Neural progenitor cell (in vitro differentiated cells): ENCODE measurements around the gene KRT26. TPM values are rescaled to one million over a fixed set of nuclear protein-coding genes. Genes with fewer than 3 reads are reported as not detected.

Experiments used
- DNase-seq: peaks from one replicate; pipeline ENCODE4 v3.0.0-alpha.2; 2016; ENCODE audit warnings: low spot score
- H2AFZ ChIP-seq: fragments of 200-600 bp; sonication (generic); replicated peaks from 2 replicates; pipeline ENCODE4 v1.6.1; 2016; ENCODE audit warnings: antibody characterized with exemption
- H3F3A ChIP-seq: fragments of 200-600 bp; sonication (generic); 2 replicates; pipeline ENCODE4 v1.6.1; 2016; ENCODE audit warnings: antibody characterized with exemption, low read depth
- H3K27ac ChIP-seq: fragments of 200-600 bp; sonication (generic); 2 replicates; pipeline ENCODE4 v1.5.1; 2016; ENCODE audit warnings: mild to moderate bottlenecking
- H3K27me3 ChIP-seq: fragments of 200-600 bp; sonication (generic); 2 replicates; pipeline ENCODE4 v1.6.1; 2016; ENCODE audit warnings: mild to moderate bottlenecking, moderate library complexity
- H3K36me3 ChIP-seq: fragments of 200-600 bp; sonication (generic); 2 replicates; pipeline ENCODE4 v1.5.1; 2016
- H3K4me1 ChIP-seq: fragments of 200-600 bp; sonication (generic); 2 replicates; pipeline ENCODE4 v1.6.1; 2016; ENCODE audit warnings: mixed run types
- H3K4me2 ChIP-seq: fragments of 200-600 bp; sonication (generic); 2 replicates; pipeline ENCODE4 v1.6.1; 2016
- H3K4me3 ChIP-seq: fragments of 200-600 bp; sonication (generic); 2 replicates; pipeline ENCODE4 v1.5.1; 2016
- H3K79me2 ChIP-seq: fragments of 200-600 bp; sonication (generic); 2 replicates; pipeline ENCODE4 v1.6.1; 2016; ENCODE audit warnings: low read depth
- H3K9ac ChIP-seq: fragments of 200-600 bp; sonication (generic); 2 replicates; pipeline ENCODE4 v1.6.1; 2016
- H3K9me3 ChIP-seq: fragments of 200-600 bp; sonication (generic); 2 replicates; pipeline ENCODE4 v1.5.1; 2016; ENCODE audit warnings: low read depth
- H4K20me1 ChIP-seq: fragments of 200-600 bp; sonication (generic); 2 replicates; pipeline ENCODE4 v1.6.1; 2016; ENCODE audit warnings: low read depth
- H3K27ac Mint-ChIP-seq: 3 replicates; pipeline ENCODE4 v1.8.0; 2021; ENCODE audit warnings: mixed read lengths
- H3K27me3 Mint-ChIP-seq: 2 replicates; pipeline ENCODE4 v1.8.0; 2022; ENCODE audit warnings: low read depth, mild to moderate bottlenecking, inconsistent platforms, moderate library complexity, mixed read lengths; ENCODE audit not compliant: insufficient read depth
- H3K36me3 Mint-ChIP-seq: 3 replicates; pipeline ENCODE4 v1.8.0; 2021; ENCODE audit warnings: mixed read lengths
- H3K4me1 Mint-ChIP-seq: 3 replicates; pipeline ENCODE4 v1.8.0; 2021; ENCODE audit warnings: mixed read lengths
- H3K4me3 Mint-ChIP-seq: 3 replicates; pipeline ENCODE4 v1.8.0; 2021; ENCODE audit warnings: mild to moderate bottlenecking, moderate library complexity, mixed read lengths
- H3K9me3 Mint-ChIP-seq: 3 replicates; pipeline ENCODE4 v1.8.0; 2020; ENCODE audit warnings: mixed read lengths
- EZH2 ChIP-seq: fragments of 200-600 bp; sonication (generic); IDR thresholded peaks from 2 replicates; pipeline ENCODE4 v1.6.1; 2017; ENCODE audit warnings: antibody characterized with exemption, mild to moderate bottlenecking, moderate library complexity
- EZH2phosphoT487 ChIP-seq: fragments of 200-600 bp; sonication (generic); IDR thresholded peaks from 2 replicates; pipeline ENCODE4 v1.6.1; 2017; ENCODE audit warnings: antibody characterized with exemption
- total RNA-seq: library from RNA; depleted of rRNA; stranded (reverse); fragments of >200 nt; gene quantifications from 2 replicates; pipeline ENCODE4 v1.2.3, GENCODE V29; 2015; ENCODE audit warnings: low replicate concordance
- TF ChIP-seq, protein P1 (sequence below): fragments of 200-600 bp; sonication (generic); IDR thresholded peaks from 2 replicates; pipeline ENCODE4 v1.5.1; 2017; ENCODE audit warnings: antibody characterized with exemption, mild to moderate bottlenecking

The KRT26 gene, protein sequence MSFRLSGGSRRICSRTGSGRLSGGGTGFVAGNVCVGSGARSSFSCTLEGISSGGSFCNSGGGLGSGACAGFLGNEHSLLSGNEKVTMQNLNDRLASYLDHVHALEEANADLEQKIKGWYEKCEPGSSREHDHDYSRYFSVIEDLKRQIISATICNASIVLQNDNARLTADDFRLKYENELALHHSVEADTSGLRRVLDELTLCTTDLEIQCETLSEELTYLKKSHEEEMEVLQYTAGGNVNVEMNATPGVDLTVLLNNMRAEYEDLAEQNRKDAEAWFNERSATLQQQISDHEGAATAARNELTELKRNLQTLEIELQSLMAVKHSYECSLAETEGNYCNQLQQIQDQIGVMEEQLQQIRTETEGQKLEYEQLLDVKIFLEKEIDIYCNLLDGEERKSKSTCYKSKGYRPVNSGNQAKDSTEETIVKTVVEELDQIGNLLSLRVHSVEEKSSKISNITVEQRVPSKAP
- total RNA-seq: not detected in 2 replicates

DNA sequence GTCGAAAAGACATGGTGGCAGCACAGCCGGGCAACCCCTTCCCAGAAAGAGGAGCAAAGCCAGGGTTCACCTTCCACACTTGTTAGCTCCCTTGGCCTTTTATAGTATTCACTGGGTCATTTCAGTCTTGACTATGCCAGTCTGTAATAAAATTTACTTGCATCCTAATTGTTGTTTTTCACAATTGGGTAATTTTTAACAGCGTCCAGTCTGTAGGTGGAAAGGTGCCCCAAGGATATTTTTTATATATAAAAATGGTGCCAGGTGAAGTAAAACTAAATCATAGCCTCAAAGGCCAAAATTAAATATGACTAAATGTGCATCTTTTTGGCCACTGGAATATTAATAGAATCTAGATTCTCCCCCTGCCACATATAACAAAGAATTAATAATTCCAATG is at the start of gene KRT26:
KRT26 (minus strand) TSS at position 101 of the 400 bp plus-strand sequence; CDS start at position 13, 88 bp downstream.
- Histone ChIP-seq H3K9me3 (no peaks in the 10 kb centered on the region), H3K4me2 (no peak within 1 kb of the TSS), H2AFZ (no peak within 1 kb of the TSS), H4K20me1 (no peaks in the 10 kb centered on the region), H3K4me1 (no peaks in the 10 kb centered on the region), H3K36me3 (no peaks in the 10 kb centered on the region), H3F3A (no peaks in the 10 kb centered on the region), H3K27ac (no peak within 1 kb of the TSS), H3K4me3 (no peak within 1 kb of the TSS), H3K79me2 (no peaks in the 10 kb centered on the region), H3K9ac (no peak within 1 kb of the TSS), H3K27me3 (peaks cover 21% of the 10 kb centered on the region)
- no peaks in the 10 kb centered on the region for H3K36me3 Mint-ChIP-seq
- H3K27ac Mint-ChIP-seq: no peak within 1 kb of the TSS
- H3K27me3 Mint-ChIP-seq: peaks cover 5% of the 10 kb centered on the region
- no peak within 1 kb of the TSS for H3K4me3 Mint-ChIP-seq
- no peaks in the 10 kb centered on the region for H3K9me3 Mint-ChIP-seq
- no peak for TF ChIP-seq EZH2phosphoT487
- TF ChIP-seq, protein P1, sequence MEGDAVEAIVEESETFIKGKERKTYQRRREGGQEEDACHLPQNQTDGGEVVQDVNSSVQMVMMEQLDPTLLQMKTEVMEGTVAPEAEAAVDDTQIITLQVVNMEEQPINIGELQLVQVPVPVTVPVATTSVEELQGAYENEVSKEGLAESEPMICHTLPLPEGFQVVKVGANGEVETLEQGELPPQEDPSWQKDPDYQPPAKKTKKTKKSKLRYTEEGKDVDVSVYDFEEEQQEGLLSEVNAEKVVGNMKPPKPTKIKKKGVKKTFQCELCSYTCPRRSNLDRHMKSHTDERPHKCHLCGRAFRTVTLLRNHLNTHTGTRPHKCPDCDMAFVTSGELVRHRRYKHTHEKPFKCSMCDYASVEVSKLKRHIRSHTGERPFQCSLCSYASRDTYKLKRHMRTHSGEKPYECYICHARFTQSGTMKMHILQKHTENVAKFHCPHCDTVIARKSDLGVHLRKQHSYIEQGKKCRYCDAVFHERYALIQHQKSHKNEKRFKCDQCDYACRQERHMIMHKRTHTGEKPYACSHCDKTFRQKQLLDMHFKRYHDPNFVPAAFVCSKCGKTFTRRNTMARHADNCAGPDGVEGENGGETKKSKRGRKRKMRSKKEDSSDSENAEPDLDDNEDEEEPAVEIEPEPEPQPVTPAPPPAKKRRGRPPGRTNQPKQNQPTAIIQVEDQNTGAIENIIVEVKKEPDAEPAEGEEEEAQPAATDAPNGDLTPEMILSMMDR: no peak
- no peak for TF ChIP-seq EZH2
- H3K4me1 Mint-ChIP-seq: no peaks in the 10 kb centered on the region
- DNase-seq: no peak

DNA sequence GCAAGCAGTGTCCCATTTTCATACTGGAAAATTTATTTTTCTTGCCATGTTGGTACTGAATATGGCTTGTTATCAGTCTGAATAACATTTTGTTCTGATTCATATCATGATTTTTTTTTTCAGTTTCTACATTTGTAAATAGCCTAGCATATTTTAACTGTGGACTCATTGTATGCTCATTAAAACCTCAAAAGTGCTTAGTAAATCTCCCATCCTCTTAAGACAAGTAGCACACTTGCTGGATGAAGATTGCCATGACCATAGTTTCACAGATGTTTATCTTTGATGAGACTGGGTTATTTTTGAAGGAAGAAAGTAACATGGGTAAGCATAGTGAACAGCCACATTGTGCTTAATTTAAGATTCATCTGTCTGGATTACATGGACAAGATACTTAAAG is 49.5 kb upstream of the KRT26 start:
- Mint-ChIP-seq H3K4me1 (peaks cover 19% of the 10 kb centered on the region), H3K27ac (no peak overlapping the region), H3K27me3 (peaks cover 2% of the 10 kb centered on the region), H3K4me3 (no peak overlapping the region), H3K9me3 (no peaks in the 10 kb centered on the region), H3K36me3 (peaks cover 3% of the 10 kb centered on the region)
- Histone ChIP-seq H4K20me1 (no peaks in the 10 kb centered on the region), H3K4me3 (no peak overlapping the region), H3F3A (peaks cover 29% of the 10 kb centered on the region), H3K9ac (no peak overlapping the region), H3K79me2 (peaks cover 17% of the 10 kb centered on the region), H2AFZ (no peak overlapping the region), H3K27me3 (peaks cover 47% of the 10 kb centered on the region), H3K36me3 (no peaks in the 10 kb centered on the region), H3K27ac (no peak overlapping the region), H3K4me1 (peaks cover 4% of the 10 kb centered on the region), H3K9me3 (no peaks in the 10 kb centered on the region), H3K4me2 (no peak overlapping the region)
- TF ChIP-seq EZH2: no peak
- no peak for DNase-seq

DNA sequence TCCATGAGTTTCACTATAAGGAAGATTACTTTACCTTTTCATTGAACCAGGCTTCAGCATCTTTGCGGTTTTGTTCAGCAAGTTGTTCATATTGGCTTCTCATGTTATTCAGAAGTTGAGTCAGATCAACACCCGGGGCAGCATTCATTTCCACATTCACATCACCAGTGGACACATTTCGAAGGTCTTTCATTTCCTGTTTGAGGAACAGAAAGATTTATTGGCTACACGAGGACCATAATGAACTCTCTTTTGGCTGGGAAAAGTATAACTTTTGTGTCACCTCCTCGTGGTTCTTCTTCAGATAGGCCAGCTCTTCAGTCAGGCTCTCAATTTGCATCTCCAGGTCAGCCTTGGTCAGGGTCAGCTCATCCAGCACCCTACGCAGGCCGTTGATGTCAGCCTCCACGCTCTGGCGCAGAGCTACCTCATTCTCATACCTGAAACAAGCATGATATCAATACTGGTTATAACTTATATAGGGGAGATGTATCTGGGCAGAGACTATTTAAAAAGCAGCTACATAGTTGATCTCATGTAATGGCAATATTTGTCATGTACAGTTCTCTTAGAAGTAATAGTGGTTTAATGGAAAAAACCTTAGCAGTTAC is 48.3 kb upstream of the KRT26 start:
- H3F3A ChIP-seq: peaks cover 29% of the 10 kb centered on the region
- H3K27ac ChIP-seq: no peak overlapping the region
- no peaks in the 10 kb centered on the region for H3K9me3 ChIP-seq
- H2AFZ ChIP-seq: no peak overlapping the region
- H3K27ac Mint-ChIP-seq: no peak overlapping the region
- H3K79me2 ChIP-seq: peaks cover 17% of the 10 kb centered on the region
- H3K27me3 Mint-ChIP-seq: peaks cover 3% of the 10 kb centered on the region
- peaks cover 35% of the 10 kb centered on the region for H3K27me3 ChIP-seq
- H3K9me3 Mint-ChIP-seq: no peaks in the 10 kb centered on the region
- no peak overlapping the region for H3K9ac ChIP-seq
- H3K36me3 Mint-ChIP-seq: peaks cover 3% of the 10 kb centered on the region
- peak overlapping the region; percentile 76 for H3K4me2 ChIP-seq
- TF ChIP-seq, protein P1: no peak
- TF ChIP-seq EZH2: no peak
- TF ChIP-seq EZH2phosphoT487: no peak
- peak overlapping the region; percentile 78 for H3K4me3 ChIP-seq
- peaks cover 4% of the 10 kb centered on the region for H3K4me1 ChIP-seq
- no peaks in the 10 kb centered on the region for H3K36me3 ChIP-seq
- H4K20me1 ChIP-seq: no peaks in the 10 kb centered on the region
- DNase-seq: no peak
- H3K4me3 Mint-ChIP-seq: peak overlapping the region; percentile 70
- H3K4me1 Mint-ChIP-seq: peaks cover 19% of the 10 kb centered on the region
